A549 (cell line): Measurements from ENCODE around the gene ARAP1. TPM values are rescaled to one million over a fixed set of nuclear protein-coding genes. Genes with fewer than 3 reads are reported as not detected.

Source experiments
- ATAC-seq, 2 experiments: fragments of 200-7000 bp in 1 of 2; fragments of >200 bp in 1 of 2; cut with Nextera tagmentation in 1 of 2; cut with Tn5 transposase in 1 of 2; 3 replicates each; pipeline versions ENCODE4 v1.8.0 to v1.9.1; 2018 to 2020; ENCODE audit warnings: mild to moderate bottlenecking in 1 of 2, moderate library complexity in 1 of 2
- CTCF ChIA-PET: fragments of 300-600 bp; sonication (Branson Sonifier 250); formaldehyde crosslinking; extraction: SDS; loops from one replicate; lab custom pipeline; 2021; ENCODE audit warnings: antibody characterized with exemption, inconsistent platforms; lab: Yijun Ruan, JAX
- POLR2A ChIA-PET: fragments of 350-600 bp; formaldehyde crosslinking; extraction: SDS; loops from one replicate; lab custom pipeline; 2021; ENCODE audit warnings: antibody characterized with exemption, inconsistent platforms; lab: Yijun Ruan, JAX
- DNase-seq, 2 experiments: peaks; one replicate each; pipeline versions ENCODE4 v3.0.0 to v3.0.0-alpha.2; 2011 to 2016; ENCODE audit warnings: low read depth in 1 of 2, low spot score in 1 of 2
- FAIRE-seq: peaks from 2 replicates; lab custom pipeline; 2011; peaks lifted over from hg19 to GRCh38; lab: Jason Lieb, UNC
- H3K27ac ChIP-seq, 2 experiments: fragments of >200 bp; sonication (Bioruptor Twin); formaldehyde crosslinking; 3 replicates each; pipeline ENCODE4 v1.5.1; 2016 to 2017
- H3K4me1 ChIP-seq: fragments of >200 bp; sonication (Bioruptor Twin); formaldehyde crosslinking; 3 replicates; pipeline ENCODE4 v1.6.1; 2016
- H3K4me2 ChIP-seq: fragments of >200 bp; sonication (Bioruptor Twin); formaldehyde crosslinking; 3 replicates; pipeline ENCODE4 v1.6.1; 2016
- H3K4me3 ChIP-seq: fragments of >200 bp; sonication (Bioruptor Twin); formaldehyde crosslinking; 3 replicates; pipeline ENCODE4 v1.5.1; 2016
- H3K9me3 ChIP-seq: fragments of >200 bp; sonication (Bioruptor Twin); formaldehyde crosslinking; 3 replicates; pipeline ENCODE4 v1.6.1; 2016
- BHLHE40 ChIP-seq: IDR thresholded peaks from 2 replicates; pipeline ENCODE4 v1.6.1; 2012; ENCODE audit warnings: low read depth, low read length, inconsistent platforms
- CBX8 ChIP-seq: fragments of 200-600 bp; sonication (generic); IDR thresholded peaks from 2 replicates; pipeline ENCODE4 v1.6.1; 2016
- CEBPB ChIP-seq, 2 experiments: fragments of >200 bp in 1 of 2; sonication (Bioruptor Twin) in 1 of 2; formaldehyde crosslinking in 1 of 2; IDR thresholded peaks; 2 replicates each; pipeline ENCODE4 v1.6.1; 2012 to 2016
- CHD2 ChIP-seq: fragments of 150-350 bp; IDR thresholded peaks from 2 replicates; pipeline ENCODE4 v1.6.1; 2014; ENCODE audit warnings: low read length; ENCODE audit not compliant: partially characterized antibody
- CTCF ChIP-seq: fragments of >200 bp; sonication (Bioruptor Twin); formaldehyde crosslinking; IDR thresholded peaks from 3 replicates; pipeline ENCODE4 v1.5.1; 2016
- E2F6 ChIP-seq: IDR thresholded peaks from 2 replicates; pipeline ENCODE4 v1.6.1; 2012; ENCODE audit warnings: low read depth, borderline replicate concordance
- ELK1 ChIP-seq: fragments of 150-350 bp; IDR thresholded peaks from 2 replicates; pipeline ENCODE4 v1.6.1; 2014; ENCODE audit warnings: low read depth, mild to moderate bottlenecking, low read length
- HES2 ChIP-seq: fragments of >200 bp; sonication (Bioruptor Twin); formaldehyde crosslinking; IDR thresholded peaks from 2 replicates; pipeline ENCODE4 v1.6.1; 2016
- HEYL ChIP-seq: fragments of 250-450 bp; sonication (Bioruptor Pico); IDR thresholded peaks from 2 replicates; pipeline ENCODE4 v1.8.0; 2021; ENCODE audit warnings: mild to moderate bottlenecking, moderate library complexity
- HMGXB4 ChIP-seq: fragments of 250-450 bp; sonication (Bioruptor Pico); IDR thresholded peaks from 2 replicates; pipeline ENCODE4 v1.5.0; 2021; ENCODE audit warnings: mild to moderate bottlenecking, moderate library complexity, borderline replicate concordance
- HOXA7 ChIP-seq: fragments of 250-450 bp; sonication (Bioruptor Pico); IDR thresholded peaks from 2 replicates; pipeline ENCODE4 v1.5.0; 2020; ENCODE audit warnings: mild to moderate bottlenecking, moderate library complexity
- HOXB13 ChIP-seq: fragments of 250-450 bp; sonication (Bioruptor Pico); IDR thresholded peaks from 2 replicates; pipeline ENCODE4 v1.5.0; 2020; ENCODE audit warnings: low read depth, mild to moderate bottlenecking, moderate library complexity
- HOXB5 ChIP-seq: fragments of 250-450 bp; sonication (Bioruptor Pico); IDR thresholded peaks from 2 replicates; pipeline ENCODE4 v1.5.0; 2020; ENCODE audit warnings: mild to moderate bottlenecking, moderate library complexity
- JUN ChIP-seq, 2 experiments: fragments of >200 bp; sonication (Bioruptor Twin); formaldehyde crosslinking; IDR thresholded peaks; 2 replicates in 1 of 2; 3 replicates in 1 of 2; pipeline ENCODE4 v1.6.1; 2016 to 2017
- KDM5A ChIP-seq: fragments of 200-600 bp; sonication (generic); IDR thresholded peaks from 2 replicates; pipeline ENCODE4 v1.6.1; 2016; ENCODE audit warnings: antibody characterized with exemption, mild to moderate bottlenecking
- MAFK ChIP-seq: fragments of 450-650 bp; IDR thresholded peaks from 2 replicates; pipeline ENCODE4 v1.6.1; 2014; ENCODE audit not compliant: partially characterized antibody
- MYC ChIP-seq: IDR thresholded peaks from 2 replicates; pipeline ENCODE4 v1.6.1; 2012; ENCODE audit warnings: mild to moderate bottlenecking, inconsistent platforms, low read length, improper control_type of control experiment, borderline replicate concordance
- NFE2L2 ChIP-seq: fragments of 150-350 bp; conservative IDR thresholded peaks from 2 replicates; pipeline ENCODE4 v1.6.1; 2014; ENCODE audit warnings: low read length
- PBX3 ChIP-seq: IDR thresholded peaks from 2 replicates; pipeline ENCODE4 v1.6.1; 2012
- REST ChIP-seq: fragments of 200-600 bp; sonication (generic); IDR thresholded peaks from 2 replicates; pipeline ENCODE4 v1.6.1; 2016; ENCODE audit warnings: antibody characterized with exemption, mild to moderate bottlenecking, moderate library complexity
- RFX5 ChIP-seq: fragments of 450-650 bp; IDR thresholded peaks from 2 replicates; pipeline ENCODE4 v1.7.1; 2014; ENCODE audit warnings: antibody characterized with exemption, mild to moderate bottlenecking, moderate library complexity
- SREBF2 ChIP-seq: fragments of 450-650 bp; IDR thresholded peaks from 2 replicates; pipeline ENCODE4 v1.6.1; 2014; ENCODE audit warnings: mild to moderate bottlenecking, moderate library complexity
- TP53 ChIP-seq: fragments of 250-450 bp; sonication (Bioruptor Pico); IDR thresholded peaks from 2 replicates; pipeline ENCODE4 v1.5.0; 2021; ENCODE audit warnings: mild to moderate bottlenecking, moderate library complexity
- USF2 ChIP-seq: fragments of 450-650 bp; IDR thresholded peaks from 2 replicates; pipeline ENCODE4 v1.6.1; 2014; ENCODE audit warnings: antibody characterized with exemption
- ZSCAN20 ChIP-seq: fragments of 250-450 bp; sonication (Bioruptor Pico); IDR thresholded peaks from 2 replicates; pipeline ENCODE4 v1.8.0; 2022; ENCODE audit warnings: mild to moderate bottlenecking, moderate library complexity
- WGBS: methylation state at CpG from one replicate; pipeline ENCODE4 v1.1.6; 2017; ENCODE audit errors: missing lambda C conversion rate; 5-methylcytosine and 5-hydroxymethylcytosine counted together
- polyA plus RNA-seq, 4 experiments: library from polyadenylated mRNA; depleted of rRNA in 3 of 4; stranded (reverse); fragments of >200 nt; fragmentation: RNase III in 1 of 4; extraction: RNeasy Plus Mini Kit Qiagen cat#74134 plus additional on column Dnase treatment in 1 of 4; gene quantifications; 2 replicates in 3 of 4; 3 replicates in 1 of 4; pipeline ENCODE4 v1.2.3, GENCODE V29; 2011 to 2017

The ARAP1 gene
- polyA plus RNA-seq, 2 of the 4 experiments (the other 2 are of a cell fraction), result 29.5 to 30.1 TPM

- DNase-seq (no peak), ATAC-seq (no peak), FAIRE-seq (no peak)
- TF ChIP-seq HOXA7 (CRISPR knock-in tag) (no peak), E2F6 (no peak), HEYL (CRISPR knock-in tag) (no peak), HOXB13 (CRISPR knock-in tag) (no peak), MAFK (no peak), CTCF (no peak), TP53 (CRISPR knock-in tag) (no peak), CHD2 (no peak), KDM5A (no peak), HES2 (no peak), HOXB5 (no peak), REST (no peak), CEBPB (IDR thresholded peaks at IDR 0.05) (no peak)
- POLR2A ChIA-PET, result no interaction called here
- CTCF ChIA-PET, result interaction anchor here (0.5 to 5.8 kb wide), 6 partner anchors 10 to 113 kb away, joined by 3 to 25 read pairs (median 6); partner anchors contain the start of gene STARD10
- no peak overlapping the region for H3K4me3 ChIP-seq
- H3K4me2 ChIP-seq, result no peak overlapping the region
- no peak overlapping the region for H3K27ac ChIP-seq
- no peaks in the 10 kb centered on the region for H3K9me3 ChIP-seq
- WGBS, result 67% methylated on average over 2 of the region's 2 CpGs
- H3K4me1 ChIP-seq, result peaks cover 34% of the 10 kb centered on the region
Measured at GRCh38 chr11:72719144-72719543, 33.1 kb downstream of the ARAP1 start.

GRCh38 chr11:72718101-72718501 lies 34.1 kb downstream of the ARAP1 start:
- no peaks in the 10 kb centered on the region for H3K9me3 ChIP-seq
- WGBS, result 93% methylated on average over 9 of the region's 9 CpGs
- H3K4me2 ChIP-seq, result no peak overlapping the region
- DNase-seq (no peak), FAIRE-seq (no peak), ATAC-seq (no peak)
- ChIA-PET POLR2A (no interaction called here), CTCF (interaction anchor here (0.6 to 5.8 kb wide), 8 partner anchors 9 to 461 kb away, joined by 3 to 25 read pairs (median 5); partner anchors contain the start of gene STARD10)
- no peak overlapping the region for H3K27ac ChIP-seq
- no peak overlapping the region for H3K4me3 ChIP-seq
- H3K4me1 ChIP-seq, result peaks cover 24% of the 10 kb centered on the region
- TF ChIP-seq HOXB5, result no peak
- TF ChIP-seq RFX5, result no peak
- TF ChIP-seq CEBPB (IDR thresholded peaks at IDR 0.05), result no peak
- TF ChIP-seq KDM5A, result no peak
- no peak for TF ChIP-seq E2F6
- no peak for TF ChIP-seq MYC
- no peak for TF ChIP-seq PBX3
- TF ChIP-seq HMGXB4, result no peak
- no peak for TF ChIP-seq CBX8
- TF ChIP-seq SREBF2, result no peak
- no peak for TF ChIP-seq ELK1
- no peak for TF ChIP-seq USF2
- no peak for TF ChIP-seq NFE2L2
- no peak for TF ChIP-seq ZSCAN20 (CRISPR knock-in tag)
- no peak for TF ChIP-seq BHLHE40
- no peak for TF ChIP-seq JUN (IDR thresholded peaks at IDR 0.05)
